KG1 (cell line): ENCODE measurements around the gene C4orf36.
"Not testable (repeated sequence)": the region's sequence is repeated elsewhere in the genome, so short reads cannot be mapped to it uniquely, and the experiment has no call there.

Experiments used
- DNase-seq: peaks from one replicate; lab custom pipeline; 2025; lab: John Stamatoyannopoulos, UW

Gene C4orf36

DNA sequence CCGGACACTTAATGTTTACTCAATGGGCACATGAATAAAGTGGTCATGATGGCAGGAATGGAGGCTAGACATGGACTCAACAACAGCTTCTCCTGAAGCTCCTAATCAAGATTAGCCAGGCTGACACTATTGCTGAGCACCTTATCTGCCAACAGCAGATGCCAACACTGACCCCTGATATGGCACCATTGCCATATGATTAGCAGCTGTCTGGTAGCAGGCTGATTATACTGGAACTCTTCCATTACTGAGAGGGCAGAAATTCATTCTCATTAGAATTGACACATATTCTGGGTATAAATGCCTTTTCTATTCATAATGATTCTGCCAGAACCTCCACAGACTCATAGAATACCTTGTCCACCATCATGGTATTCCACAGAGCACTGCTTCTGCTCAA lies 24.2 kb upstream of the C4orf36 start:
- DNase-seq = no peak

- DNase-seq = no peak
Observed at GRCh38 chr4:86910820-86911684, 18.8 kb upstream of the C4orf36 start.

DNA sequence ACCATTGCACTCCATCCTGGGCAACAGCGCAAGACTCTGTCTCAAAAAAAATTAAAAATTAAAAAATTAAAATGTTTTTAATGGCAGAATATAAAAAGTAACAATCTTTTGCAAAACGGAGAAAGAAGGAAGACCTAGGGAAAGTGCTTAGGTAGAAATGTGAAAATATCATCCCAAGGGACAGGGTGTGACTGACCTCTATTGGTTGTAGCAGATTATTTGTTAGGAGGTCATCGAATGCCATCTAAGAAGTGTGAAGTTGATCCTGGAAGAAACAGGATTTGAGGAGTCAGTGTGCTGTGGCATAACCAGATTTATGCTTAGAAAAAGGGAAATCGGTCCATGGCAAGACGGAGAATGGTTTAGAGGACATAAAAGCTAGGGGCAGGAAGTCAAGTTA lies 18.1 kb upstream of the C4orf36 start:
- DNase-seq = no peak

DNA sequence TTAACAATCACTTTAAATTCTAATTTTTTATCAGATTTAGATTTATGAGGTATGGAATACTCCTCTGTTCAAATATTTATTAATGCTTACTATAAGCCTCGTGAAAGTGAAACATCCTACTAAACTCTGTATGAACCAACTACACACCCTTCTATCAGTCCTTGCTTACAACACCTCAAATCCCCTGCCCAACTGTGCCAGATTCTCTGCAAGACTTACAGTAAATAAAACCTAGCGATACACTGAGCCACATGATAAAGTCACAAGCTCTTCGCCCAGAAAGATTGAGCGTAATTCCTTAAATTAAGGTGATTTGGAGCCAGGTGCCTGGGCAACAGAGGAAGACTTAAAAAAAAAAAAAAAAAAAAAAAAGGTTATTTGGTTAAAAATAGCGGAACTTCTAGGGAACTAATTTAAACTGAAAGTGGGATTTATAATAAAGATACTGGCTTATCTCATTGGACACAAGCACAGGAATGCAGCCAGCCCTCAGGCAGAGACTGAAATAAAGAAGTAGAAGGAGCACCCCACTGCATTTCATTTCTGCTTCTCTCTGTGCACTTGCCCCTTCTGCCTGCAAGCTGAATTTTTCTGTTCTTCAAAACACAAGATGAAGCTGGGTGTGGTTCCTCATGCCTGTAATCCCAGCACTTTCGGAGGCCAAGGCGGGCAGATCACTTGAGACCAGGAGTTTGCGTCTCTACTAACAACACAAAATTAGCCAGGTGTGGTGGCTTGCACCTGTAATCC lies 17.5 kb upstream of the C4orf36 start:
- no peak for DNase-seq

DNA sequence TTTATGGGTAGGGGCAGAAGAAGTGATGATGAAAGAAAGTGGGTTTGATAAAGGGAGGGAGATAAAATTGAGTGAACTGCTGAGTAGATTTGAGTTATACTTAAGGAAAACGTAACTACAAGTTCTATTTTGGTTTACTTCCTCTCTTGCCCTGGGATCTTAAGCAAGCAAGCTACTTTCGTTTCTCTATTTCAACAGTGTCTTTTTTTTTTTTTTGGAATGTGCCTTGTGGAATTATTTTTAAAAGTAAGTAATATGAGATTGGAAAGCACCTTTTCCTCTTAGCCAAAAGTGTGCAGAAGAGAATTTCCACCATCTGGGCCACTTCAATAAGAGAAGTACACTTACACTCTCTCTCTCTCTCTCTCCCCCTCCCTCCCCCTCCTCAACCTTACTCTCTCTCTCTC lies 16.0 kb upstream of the C4orf36 start:
- DNase-seq = peak; percentile 54

DNA sequence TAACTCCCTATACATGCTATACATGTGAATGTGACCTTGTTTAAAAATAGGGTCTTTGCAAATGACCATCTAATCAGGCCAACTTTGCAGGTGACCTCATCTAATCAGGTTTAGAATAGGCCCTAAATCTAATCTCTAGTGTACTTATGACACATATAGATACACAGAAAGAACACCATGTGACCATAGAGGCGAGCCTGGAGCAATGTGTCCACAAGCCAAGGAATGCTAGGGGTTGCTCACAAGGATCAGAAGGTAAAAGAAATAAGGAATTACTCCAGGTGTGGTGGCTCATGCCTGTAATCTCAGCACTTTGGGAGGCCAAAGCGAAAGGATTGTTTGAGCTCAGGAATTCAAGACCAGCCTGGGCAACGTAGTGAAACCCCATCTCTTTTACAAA lies 9.6 kb upstream of the C4orf36 start:
- DNase-seq = no peak

GRCh38 chr4:86898562-86898961 lies 6.3 kb upstream of the C4orf36 start:
- DNase-seq = no peak

GRCh38 chr4:86896596-86896995 lies 4.4 kb upstream of the C4orf36 start:
- no peak for DNase-seq

DNA sequence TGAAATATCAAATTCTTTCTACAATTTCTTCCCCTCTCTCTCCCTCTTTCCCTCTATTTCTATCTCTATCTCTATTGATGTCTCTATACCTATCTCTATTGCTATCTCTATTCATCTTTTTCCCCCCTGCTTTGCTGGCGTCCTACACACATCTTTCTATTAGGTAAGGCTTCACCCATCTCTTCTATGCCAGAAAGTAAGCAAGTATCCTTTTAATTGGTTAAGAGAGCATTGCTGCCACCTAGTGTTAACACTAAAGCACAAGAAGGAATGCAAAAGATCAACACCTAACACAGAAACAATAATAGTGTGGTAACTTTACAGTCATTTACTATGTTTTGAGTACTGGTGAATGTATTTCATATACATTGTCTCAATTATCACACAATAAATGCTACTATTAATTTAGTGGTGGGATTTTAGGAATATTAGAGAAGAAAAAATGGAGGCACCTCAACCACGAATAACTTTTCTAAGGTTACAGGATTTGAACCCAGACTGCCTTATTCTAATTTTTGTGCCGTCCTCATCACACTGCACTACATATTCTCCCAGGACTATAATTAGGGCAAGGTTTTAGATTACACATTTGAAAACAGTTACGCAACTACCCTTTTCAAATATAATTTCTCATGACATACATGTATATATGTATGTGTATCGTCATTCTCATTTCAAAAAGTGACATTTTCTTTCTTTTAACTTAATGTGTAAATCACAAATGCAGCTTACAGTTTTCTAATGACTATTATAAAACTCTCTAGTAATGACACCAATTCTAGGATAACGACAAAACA lies 3.7 kb upstream of the C4orf36 start:
- DNase-seq = peak; percentile 50

DNA sequence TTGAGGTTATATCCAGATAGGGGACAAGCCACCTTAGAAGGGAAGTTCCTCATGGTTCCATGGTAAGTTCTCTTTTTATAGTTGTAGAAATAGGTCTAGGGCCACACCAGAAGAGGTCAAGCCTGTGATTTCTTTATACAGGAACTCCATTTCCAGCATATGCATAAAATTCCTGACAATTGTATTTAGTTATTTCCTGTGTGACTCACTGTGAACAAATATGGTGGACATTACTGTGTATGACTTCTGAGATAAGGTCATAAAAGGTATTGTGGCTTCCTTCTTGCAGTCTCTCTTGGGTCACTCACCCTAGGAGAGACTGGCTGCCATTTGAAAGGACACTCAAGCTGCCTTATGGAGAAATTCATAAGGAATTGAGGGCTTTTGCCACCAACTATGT lies 2.2 kb upstream of the C4orf36 start:
- no peak for DNase-seq

DNA sequence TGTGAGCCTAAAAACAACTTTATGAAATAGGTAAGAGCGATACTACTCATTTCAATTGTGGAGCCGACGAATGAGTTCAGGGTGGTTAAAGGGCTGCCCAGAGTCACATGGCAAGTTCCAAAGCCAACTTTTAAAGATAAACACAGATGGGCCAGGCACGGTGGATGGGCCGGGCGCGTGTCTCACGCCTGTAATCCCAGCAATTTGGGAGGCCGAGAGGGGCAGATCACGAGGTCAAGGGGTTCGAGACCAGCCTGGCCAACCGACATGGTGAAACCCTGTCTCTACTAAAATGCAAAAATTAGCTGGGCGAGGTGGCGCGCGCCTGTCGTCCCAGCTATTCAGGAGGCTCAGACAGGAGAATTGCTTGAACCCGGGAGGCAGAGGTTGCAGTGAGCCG lies 914 bp upstream of the C4orf36 start:
- no peak for DNase-seq

GRCh38 chr4:86892636-86892960 lies 376 bp upstream of the C4orf36 start:
- DNase-seq = no peak

DNA sequence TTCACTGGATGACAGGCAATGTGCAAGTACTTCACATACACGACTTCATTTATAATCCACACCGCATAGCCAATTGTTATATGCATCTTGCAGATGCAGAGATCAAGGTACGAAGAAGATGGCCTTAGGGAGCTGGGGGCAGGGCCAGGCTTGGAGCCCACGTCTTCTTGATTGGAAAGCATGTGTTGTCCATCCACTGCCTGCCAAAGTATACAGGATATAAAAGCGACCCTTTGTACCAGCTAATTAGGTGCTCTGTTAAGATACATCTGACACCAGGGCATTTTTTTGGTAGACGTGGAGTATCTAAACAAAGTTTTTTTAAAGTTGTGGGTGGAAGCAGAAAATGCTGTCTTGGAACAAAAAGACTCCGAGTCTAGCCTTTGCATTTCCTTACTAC lies 1.4 kb downstream of the C4orf36 start:
- DNase-seq = no peak

- DNase-seq = no peak
Observed at GRCh38 chr4:86879641-86880040, 12.6 kb downstream of the C4orf36 start.

DNA sequence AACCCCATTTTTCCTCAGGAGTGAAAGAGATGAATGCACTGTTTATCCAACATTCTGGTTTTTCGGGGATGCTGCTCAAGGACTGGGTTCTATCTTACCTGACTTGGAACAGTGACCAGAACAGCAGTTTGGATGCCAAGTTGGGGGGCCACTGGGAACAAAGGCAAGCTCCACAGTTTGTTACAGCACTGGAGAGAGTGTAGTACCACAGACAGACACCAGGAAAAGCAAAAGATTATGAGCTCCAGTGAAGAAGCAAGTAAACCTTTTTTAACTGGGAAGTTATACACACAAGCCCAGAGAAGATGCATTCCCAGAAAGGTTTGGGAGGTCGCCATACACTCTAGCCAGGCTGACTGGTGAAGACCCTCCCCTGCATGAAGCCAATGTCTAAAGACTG lies 13.6 kb downstream of the C4orf36 start:
- no peak for DNase-seq

DNA sequence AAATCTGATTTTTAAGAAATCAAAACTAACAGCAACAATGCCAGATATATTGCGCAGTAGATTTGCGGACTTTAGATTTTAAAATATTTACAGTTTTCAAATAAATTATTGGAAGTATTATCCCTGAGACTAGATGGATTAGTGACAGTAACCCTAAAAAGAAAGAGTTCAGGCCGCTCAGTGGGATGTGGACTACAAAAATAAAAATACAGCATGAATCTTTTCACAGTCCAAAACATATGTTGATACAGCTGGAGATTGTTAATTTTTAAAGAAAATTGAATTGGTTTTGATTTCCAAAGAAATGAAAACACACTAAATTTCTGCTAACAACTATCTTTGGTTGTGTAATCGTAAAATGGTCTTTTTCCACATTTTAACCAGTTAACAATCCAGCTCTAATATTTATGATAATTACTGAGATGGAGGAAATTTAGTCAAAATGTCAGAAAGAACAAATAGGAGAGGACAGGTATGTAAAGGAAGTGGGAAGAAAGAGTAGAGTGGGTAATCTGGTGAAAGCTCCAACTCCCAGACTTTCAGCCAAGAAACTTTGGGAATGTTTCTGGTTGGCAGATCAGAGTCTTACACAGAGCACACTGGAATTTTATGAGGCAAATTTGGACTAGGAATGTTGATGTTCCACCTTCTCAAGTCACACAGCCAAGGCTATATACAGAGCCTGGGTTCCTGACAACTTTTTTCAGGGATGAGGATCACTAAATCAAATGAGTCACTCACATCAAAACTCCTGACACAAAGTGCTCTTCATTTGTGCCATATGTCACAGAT lies 15.1 kb downstream of the C4orf36 start:
- no peak for DNase-seq

GRCh38 chr4:86875436-86875835 lies 16.8 kb downstream of the C4orf36 start:
- DNase-seq = not testable (repeated sequence)

DNA sequence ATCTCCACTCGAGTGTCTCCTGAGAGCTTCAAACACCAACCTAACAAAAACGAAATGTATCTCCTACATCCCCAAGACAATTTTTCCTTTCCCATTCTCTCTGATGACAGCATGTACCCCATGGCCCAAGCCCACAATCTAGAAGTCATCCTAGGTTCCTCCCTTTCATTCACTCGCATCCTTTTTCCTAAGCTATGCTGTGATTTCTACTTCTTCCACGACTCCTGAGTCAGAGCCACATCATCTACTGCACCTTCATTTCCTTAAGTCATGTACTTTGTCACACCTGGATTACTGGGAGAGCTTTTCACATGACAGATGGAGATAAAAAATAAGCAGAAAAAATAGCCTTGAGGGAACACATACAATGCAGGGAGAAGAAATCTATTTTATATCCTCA lies 20.1 kb downstream of the C4orf36 start:
- no peak for DNase-seq

- no peak for DNase-seq
Observed at GRCh38 chr4:86870442-86871069, 21.7 kb downstream of the C4orf36 start.

DNA sequence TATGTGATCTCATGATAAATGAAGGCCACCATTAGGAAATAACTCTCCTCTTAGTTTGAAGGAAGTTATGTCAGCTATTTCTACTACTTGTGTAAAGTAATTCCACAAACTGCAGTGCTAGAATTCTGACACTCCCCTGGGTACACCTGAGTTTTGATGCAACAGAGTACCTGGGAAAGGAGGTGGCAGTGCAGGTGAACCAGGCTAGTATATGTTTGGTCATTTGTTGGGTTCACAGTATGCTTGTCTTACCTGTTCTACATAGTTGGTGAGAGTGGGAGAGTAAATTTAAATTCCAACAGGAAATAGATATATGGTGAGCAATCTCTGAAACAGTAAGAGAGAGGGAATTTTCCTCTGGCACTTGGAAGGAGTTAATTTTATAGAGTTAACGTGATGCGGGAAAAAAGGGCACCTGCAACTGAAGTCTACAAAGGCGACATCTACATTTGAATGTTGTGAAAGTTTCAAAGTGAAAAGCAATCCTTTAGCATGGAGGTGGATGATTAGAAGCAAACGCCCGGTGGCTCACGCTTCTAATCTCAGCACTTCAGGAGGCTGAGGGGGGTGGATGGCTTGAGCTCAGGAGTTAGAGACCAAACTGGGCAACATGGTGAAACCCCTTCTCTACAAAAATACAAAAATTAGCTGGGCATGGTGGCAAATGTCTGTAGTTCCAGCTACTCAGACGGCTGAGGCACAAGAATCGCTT lies 34.7 kb downstream of the C4orf36 start:
- DNase-seq = no peak

- no peak for DNase-seq
Observed at GRCh38 chr4:86856896-86857295, 35.3 kb downstream of the C4orf36 start.
